ENCODE results near the gene SPOCK3.

DNA sequence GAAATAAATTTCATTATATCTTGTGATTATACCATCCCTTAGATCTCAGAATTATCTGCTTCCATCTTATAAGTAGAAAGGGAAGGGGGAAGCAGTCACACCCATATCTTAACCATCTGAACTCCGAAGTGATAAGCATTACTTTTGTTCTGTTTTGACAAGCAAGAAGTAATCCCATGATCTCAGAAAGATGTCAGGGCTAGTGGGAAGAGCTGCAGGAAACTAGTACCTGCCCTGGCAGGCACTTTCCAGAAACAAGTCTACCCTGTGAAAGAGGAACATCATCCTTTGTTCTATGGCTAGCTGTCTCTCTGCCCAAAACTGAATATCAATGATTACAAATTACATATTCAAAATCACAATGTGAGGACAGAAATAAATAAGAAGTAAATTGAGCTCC, 244.4 kb downstream of the SPOCK3 start:
- TF ChIP-seq, protein P1, sequence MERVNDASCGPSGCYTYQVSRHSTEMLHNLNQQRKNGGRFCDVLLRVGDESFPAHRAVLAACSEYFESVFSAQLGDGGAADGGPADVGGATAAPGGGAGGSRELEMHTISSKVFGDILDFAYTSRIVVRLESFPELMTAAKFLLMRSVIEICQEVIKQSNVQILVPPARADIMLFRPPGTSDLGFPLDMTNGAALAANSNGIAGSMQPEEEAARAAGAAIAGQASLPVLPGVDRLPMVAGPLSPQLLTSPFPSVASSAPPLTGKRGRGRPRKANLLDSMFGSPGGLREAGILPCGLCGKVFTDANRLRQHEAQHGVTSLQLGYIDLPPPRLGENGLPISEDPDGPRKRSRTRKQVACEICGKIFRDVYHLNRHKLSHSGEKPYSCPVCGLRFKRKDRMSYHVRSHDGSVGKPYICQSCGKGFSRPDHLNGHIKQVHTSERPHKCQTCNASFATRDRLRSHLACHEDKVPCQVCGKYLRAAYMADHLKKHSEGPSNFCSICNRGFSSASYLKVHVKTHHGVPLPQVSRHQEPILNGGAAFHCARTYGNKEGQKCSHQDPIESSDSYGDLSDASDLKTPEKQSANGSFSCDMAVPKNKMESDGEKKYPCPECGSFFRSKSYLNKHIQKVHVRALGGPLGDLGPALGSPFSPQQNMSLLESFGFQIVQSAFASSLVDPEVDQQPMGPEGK (CRISPR knock-in tag; IDR thresholded peaks at IDR 0.05; ENCODE audit: borderline replicate concordance) = no peak
- TF ChIP-seq CSDC2 (CRISPR knock-in tag; IDR thresholded peaks at IDR 0.05) = no peak
